ENCODE data around the gene HMCN1.

Gene HMCN1

DNA sequence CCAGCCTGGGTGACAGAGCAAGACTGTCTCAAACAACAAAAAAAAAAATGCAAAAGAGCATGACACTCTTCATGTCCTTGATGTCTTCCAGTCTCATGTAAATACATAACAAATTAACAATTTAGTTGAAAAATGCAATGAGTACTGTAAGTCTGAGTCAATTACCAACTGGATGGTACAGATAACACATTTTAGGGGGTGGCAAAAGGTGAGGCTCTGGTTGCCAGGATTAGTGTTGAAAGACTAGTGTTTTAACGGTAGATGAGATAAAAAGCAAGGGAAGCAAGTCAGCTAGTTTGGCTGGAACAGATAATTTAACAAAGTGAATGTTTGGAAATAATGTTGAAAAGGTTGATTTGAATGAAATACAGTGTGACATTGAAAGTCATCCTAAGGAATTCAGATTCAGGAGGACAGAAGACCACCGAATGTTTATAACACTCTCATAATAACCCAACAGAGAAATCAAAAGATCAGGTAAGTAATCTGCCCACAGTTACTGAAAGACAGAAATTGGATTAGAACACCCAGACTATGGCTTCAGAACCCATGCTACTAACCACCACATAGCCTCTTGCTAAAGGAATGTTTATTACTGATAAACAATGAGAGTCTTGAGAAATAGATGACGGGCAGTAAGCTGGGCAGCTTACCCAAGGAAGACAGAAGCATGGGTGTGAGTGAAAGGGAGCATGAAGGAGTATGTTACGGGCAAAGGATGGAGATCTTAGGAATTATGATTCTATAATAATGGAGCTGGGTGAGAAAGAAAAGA is 312.4 kb downstream of the HMCN1 start:
- DNase-seq: no peak

DNA sequence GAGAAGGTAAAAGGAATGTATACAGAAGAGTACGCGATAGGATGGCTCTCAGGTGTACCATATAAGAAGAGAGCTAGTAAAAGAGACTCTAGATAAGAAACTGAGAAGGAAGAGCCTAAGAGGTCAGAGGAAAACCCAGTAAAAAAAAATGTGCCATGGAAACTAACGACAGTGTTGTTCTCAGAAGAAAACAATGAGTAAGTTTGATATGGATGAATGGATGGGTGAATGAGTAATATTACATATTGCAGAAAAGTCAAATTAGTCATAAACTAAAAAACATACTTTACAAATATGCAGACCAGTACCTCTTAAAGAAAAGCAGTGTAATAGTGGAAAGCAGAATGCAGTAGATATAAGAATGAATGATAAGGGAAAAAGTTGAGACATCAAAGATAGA is 316.2 kb downstream of the HMCN1 start:
- DNase-seq: no peak

DNA sequence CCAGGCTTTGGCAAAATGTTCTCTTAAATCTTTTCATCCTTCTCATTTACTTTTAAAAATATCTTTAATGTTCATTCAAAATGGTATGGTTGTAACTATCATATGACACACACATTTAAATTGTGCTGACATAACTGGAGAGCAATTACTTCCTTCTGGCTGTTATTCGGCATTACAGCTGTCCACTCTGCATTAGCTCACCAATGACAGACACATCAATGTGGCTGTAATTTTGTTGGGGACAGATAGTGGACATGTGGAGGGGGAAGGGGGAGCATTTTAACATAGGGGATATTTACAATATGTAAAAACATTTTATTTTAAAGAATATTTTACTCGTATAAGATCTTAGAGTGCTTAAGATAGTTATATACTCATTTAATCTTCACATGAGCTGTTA is 319.8 kb downstream of the HMCN1 start:
- DNase-seq: no peak

DNA sequence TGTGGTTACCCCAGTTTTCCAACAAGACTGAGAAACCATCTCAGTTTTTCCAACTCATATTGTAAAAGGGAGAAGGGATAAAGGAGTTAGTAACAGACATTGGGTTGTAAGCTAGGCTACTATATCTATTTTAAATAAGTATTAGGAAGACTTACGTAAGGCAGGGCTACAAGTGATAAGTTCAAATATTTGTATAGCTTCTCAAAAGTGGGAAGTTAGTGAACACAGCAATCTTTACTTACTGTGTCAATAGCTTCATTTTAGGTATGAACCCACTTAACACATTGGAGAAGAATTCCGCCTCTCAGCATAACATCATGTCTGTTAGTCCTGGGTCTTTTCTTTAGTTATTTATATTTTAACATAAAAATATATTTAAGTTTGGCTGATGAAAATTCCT is 320.7 kb downstream of the HMCN1 start:
- no peak for DNase-seq

DNA sequence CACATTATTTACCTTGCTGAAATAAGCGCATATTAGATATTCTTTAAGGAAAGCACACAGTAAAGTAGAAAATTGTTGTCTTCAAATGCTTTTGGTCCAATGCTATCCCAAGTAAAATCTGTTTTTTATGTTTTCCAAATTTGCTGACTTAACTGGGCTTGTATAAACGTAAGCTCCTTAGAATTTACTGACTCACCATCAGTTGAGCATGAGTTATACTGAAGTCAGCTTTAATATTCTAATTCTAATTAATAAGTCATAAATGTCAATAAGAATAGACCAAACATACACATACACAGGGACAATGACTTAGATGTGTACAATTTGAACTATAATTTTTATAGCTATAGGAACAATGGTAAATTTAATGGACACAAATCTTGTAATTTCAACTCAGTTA is 321.7 kb downstream of the HMCN1 start:
- no peak for DNase-seq

DNA sequence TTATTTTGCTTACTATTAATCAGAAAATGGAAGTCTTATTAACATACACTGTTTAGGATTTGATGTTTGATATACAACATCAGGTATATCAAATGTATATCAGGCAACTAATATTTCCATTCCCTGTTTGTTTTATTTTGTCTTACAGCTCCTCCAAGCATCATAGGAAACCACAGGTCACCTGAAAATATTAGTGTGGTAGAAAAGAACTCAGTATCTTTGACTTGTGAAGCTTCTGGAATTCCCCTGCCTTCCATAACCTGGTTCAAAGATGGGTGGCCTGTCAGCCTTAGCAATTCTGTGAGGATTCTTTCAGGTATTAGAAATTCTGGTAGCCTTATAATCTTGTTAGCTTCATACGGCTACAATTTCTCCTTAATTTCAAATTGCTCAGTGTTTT is 322.9 kb downstream of the HMCN1 start:
- no peak for DNase-seq

DNA sequence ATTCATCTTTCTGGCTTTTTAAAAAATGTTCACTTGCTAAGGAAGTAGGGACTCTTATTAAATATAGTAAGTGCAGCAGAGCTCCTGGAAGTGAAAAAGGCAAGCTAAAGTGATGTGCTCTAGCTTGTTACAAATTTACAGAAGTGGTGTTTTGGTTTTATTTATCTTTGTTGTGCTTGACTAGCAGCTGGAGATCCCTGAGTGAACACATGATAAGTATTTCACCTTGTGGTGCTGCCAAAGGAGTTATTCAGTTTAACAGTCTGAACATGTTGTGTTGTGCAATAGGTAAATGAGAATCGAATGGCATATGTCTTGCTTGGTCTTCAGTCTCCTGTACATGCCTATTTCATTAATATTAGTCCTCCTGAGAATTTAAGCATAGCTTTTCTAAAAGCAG is 325.1 kb downstream of the HMCN1 start:
- DNase-seq: no peak

DNA sequence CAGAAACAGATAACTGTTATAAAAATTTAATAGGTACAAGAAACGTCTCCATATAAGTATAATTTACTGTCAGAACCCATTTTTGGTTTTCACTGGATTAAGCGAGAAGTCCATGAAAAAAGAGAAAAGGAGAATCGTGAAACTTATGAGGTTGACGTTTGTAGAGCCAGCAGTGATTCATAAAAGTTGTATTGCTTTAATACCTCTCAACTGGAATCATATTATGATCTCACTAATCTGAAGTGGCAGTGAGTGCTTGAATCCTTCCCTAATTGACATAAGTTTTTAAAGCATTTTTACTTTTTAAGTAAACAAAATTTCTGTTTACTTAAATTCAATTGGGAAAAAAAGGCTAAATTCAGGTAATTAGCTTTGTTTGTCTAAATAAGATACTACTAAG is 325.6 kb downstream of the HMCN1 start:
- DNase-seq: no peak

DNA sequence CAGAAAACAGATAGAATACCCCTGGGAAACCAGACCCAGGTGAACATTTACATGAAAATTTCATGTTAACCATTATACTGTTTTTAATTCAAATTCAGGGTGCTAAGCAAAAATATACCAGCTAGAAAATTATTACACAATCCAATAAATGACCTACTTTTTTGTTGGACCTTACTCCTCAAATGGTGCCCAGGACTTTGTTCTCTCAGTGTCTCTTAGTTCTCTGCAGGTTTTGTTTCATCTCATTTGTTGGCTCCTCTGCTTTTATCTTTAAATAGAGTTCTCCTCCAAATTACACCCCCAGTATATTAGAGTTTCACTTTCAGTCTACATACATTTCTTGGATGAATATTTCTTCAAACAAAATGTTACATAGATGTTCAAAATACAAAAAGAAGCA is 326.0 kb downstream of the HMCN1 start:
- no peak for DNase-seq

DNA sequence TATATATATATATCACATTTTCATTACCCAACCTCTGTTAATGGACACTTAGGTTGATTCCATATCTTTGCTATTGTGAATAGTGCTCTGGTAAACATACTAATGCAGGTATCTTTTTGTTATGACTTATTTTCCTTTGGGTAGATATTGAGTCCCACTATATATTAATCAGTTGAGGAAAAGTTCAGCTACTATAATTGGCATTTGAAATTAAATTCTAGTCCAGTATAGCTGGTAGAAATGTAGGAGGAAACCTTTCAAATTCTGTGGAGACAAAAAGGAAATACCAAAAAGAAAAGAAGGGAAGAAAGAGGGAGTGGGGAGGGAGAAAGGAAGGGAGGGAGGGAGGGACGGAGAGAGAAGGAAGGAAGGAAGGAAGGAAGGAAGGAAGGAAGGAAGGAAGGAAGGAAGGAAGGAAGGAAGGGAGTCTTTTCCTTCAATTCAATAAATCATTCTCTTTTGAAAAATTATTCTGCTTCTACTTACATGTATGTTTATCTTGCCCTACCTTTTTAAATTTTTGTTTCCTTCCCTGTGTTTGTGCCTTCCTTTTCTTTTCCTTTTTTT is 329.0 kb downstream of the HMCN1 start:
- no peak for DNase-seq

DNA sequence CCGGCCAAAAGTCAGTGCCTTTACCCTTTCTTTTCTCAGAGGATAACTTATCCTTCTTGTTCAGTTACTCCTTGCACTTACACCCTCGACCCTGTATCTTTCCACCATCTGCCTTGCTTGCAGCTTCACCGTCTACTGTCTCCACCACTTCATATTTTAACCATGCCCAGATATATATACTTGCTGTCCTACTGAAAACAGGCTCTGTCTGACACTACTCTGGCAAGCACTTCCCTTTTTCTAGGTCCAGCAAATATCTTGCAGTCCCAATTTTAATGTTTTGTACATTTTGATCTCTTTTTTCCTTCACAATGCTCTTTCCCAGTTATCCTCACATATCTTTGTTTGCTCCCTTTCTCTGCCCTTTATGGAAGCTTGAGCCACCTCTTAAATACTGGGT is 332.2 kb downstream of the HMCN1 start:
- no peak for DNase-seq

DNA sequence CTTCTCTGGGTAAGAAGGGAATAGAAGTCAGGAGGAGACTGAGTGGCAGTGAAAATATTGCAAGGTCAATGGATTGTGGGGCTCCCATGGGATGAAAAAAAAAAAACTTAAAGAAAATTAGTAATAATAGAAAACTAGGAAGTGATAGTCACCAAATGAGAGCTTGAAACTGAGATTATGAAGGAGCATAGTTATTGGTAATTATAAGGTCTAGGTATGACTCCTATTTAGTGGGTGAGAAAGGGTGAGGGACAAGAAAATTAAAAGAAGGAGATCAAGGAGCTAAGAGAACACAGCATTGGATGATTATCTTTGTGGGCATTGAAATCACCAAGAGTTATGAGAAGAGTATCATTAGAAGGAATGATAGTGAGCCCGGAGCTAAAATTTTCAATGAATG is 339.5 kb downstream of the HMCN1 start:
- DNase-seq: no peak

DNA sequence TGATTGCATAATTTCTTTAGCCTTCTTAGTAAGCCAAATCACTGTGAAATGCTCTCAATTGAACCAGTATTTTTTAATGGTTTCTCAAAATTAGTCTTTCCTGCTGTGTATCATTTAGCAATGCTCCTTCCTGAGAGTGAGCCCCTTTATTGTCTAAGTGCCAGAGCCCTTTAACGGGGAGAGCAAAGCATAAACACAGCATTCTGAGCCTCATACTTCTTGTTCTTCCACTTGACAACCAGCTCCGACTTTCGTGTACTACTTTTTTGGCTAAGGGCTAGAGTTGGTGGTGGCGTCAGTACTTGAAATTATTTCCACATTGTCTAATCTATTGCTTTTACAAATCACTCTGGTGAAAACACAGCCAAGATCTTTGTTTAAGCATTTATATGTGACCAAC is 341.8 kb downstream of the HMCN1 start:
- no peak for DNase-seq

DNA sequence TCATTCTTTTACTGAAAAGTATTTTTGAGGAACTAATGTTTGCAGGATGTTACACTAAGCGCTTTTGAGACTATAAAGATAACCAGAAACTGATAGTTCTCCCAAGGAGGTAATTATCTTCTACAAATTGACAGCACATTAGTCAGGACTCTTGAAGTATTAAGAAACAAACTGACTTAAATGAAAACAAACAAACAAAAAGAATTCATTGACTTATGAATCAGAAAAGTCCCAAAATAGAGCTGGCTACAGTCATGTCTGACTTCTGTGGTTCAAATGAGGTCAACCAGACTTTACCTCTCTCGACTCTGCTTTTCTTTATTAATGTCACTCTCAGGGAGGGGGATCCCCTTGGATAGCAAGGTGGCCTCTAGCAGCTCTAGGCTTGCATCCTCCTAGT is 344.1 kb downstream of the HMCN1 start:
- DNase-seq: no peak

DNA sequence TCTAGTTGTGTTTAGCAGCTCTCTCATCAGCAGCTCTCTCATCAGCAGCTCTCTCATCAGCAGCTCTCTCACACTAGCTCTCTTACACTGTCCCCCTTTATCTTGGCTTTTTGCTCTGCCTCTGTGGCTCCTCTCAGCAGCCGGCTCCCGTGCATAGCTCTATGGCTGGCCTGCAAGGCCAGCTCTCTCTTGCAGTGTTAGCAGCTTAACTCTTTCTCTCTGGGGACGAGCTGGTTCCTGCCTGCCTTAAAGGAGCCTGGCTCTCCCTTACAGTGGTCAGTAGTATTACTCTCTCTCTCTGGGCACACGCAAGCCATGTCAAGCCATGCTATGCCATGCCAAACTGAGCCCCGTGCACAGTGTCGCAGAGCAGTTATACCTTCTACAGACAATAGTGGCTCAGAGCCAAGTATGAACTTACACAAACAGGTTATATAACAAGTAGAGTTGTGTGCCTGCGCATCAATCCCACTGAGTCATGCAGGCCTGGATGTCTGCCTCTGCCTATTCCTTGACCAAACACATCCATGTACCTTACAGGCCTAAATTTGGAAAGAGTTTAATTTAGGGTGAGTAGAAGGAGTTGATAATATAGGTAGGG is 345.0 kb downstream of the HMCN1 start:
- DNase-seq: no peak

DNA sequence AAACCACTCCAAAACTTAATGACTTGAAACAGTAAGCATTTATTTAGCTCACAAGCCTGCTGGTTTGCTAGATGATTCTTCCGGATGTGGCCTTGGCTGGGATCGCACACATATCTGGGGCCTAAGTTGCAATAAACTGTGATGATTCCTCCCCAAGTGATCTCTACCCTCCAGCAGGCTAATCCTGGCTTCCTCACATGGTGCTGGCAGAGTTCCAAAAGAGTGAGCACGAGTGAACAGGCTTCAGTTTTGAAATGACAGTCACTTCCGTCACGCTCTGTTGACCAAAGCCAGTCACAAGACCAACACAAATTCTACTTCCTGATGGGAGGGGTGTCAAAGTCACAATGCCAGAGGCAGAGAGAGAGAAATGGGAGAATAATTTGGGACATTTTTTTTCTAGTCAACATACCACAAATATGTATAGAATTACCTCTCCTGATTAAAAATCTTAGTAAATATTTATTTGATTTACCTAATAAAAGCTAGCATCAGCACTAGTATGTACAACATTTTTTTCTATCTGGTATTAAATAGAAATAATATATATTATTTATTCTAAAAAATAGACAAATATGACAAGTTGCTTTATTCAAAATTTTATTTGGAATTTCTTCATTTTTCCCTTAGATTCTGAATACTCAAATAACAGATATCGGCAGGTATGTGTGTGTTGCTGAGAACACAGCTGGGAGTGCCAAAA is 348.2 kb downstream of the HMCN1 start:
- DNase-seq: peak; percentile 91

DNA sequence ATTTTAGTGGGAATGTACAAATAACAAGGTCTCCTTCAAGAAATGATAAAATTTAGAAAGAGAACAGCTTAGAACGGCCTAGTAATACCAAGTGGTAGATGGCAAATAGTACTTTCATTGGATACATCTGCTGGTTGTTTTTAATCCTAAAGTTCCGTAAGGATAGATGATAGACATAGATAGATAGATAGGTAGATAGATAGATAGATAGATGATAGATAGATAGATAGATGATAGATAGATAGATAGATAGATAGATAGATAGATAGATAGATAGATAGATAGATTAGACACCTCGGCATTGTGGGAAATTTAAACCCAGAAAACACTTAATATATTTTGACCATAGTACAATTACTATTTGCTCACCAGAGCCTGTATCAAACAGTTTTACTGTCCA is 352.4 kb downstream of the HMCN1 start:
- DNase-seq: no peak

DNA sequence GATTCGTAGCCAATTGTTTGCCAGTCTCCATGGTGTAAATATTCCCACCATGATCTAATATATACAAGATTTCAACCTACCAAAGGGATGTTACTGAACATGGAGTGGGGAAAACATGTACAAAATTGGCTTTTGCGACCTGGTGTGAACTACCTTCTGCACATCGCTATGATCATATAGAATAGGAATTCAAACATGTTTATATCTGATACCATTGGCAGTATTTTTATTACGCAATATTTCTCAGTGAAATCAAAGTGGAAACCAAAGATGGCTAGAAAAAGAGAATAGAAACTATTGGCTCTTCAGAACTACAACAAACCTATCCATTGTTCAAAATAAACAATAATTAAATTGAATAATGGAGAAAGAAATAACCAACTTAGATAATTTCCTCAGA is 355.7 kb downstream of the HMCN1 start:
- no peak for DNase-seq

DNA sequence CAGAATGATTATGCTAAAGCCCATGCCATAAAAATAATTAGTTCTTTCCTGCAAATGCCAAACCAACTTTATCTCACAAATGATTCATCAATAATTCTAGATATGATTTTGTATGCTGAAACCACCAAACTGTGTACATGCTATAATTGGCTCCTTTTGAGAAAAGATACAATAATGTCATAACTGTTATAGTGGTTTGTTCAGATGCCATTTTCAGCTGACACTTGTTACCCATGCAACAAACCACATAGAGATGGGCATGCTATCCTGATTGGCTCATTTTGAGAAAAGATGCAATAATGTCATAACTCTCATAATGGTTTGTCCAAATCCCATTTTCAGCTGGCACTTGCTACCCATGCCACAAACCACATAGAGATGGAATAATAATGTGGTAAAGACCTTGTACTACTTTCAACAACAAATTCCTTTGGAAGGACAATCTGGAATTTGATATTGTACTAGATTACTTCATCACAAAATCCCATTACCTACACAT is 357.1 kb downstream of the HMCN1 start:
- no peak for DNase-seq

DNA sequence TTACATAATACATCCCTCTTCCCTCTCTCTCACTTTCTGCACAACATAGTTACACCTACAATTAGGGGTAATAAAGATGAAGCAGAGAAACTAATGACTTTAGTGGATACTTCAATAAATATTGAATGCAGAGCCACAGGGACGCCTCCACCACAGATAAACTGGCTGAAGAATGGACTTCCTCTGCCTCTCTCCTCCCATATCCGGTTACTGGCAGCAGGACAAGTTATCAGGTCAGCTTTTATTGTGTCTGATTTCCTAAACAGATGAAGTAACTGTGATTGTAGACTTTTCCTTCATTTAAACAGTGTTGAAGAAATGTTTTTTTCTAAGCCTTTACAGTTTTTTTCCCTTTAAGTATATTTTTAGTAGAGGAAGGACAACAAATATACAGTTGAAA is 359.2 kb downstream of the HMCN1 start:
- no peak for DNase-seq

DNA sequence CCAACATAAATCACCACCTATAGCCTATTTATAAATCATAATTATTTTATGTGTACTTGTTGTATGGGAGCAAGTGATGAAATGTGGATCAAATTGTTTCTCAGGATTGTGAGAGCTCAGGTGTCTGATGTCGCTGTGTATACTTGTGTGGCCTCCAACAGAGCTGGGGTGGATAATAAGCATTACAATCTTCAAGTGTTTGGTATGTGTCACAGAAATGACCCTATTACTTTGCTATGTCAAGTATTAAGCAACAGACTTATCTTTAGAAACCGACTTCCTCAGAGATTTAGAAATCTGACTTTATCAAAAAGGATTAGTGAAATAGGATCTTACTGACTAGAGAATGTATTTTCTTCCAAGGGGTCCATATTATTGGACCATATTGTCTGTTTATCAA is 360.0 kb downstream of the HMCN1 start:
- DNase-seq: no peak

DNA sequence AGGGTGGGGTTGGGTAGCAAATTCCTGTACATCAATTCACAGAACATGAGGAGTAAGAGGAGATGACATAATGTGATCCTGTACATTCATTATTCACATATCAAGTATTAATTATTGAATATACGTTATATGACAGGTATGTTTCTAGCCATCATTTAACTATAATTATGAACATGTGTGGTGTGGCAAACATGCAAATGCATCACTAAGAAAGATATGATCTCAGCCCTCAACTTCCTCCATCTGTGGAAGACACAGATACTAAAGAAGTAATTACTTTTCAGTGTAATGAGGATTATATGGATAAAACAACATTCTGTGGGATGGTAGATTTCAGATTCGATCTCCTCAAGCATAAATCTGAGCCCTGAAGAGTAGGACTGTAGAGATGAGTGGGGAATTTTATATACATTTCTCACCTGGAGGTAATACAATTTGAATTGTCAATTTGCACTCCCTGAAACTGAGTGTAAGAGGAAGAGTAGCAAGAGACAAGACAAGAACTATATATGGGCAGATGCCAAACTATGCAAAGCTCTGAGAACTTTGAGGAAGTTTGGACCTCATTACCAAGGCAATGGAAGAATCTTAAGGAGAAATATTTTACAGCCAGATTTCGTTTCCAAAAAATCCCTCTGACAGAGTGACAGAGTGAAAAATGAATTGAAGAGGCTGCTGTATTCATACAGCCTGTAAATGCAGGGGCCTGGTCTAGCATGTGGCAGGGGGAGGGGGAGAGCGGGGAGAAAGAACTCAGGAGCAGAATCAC is 365.3 kb downstream of the HMCN1 start:
- no peak for DNase-seq

DNA sequence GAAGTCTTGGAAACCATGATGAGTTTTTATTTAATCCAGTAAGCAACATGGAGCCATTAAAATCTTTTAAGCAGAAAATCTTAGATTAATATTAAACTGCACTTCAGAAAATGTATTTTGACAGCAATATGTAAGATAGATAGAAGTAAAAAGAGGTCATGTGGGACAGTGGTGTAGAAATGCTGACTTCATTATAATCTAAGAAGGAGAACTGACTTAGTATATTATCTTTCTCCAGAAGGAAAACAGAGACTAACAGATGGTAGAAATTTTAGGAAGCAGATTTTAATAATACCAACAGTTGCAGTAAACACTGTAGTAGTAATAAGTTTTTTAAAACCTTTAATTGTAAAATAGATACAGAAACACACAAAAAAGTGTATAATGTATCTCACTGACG is 367.9 kb downstream of the HMCN1 start:
- no peak for DNase-seq

Measured in NCI-H1048 (cell line).